WTC11 (cell line): ENCODE results near the gene CLEC7A. TPM values are rescaled to one million over a fixed set of nuclear protein-coding genes. Genes with fewer than 3 reads are reported as not detected.

Experiments
- ATAC-seq: fragments of 200-7000 bp; cut with Tn5 transposase; 2 replicates; pipeline ENCODE4 v1.10.0; 2021; ENCODE audit warnings: mild to moderate bottlenecking, moderate library complexity
- CTCF ChIA-PET: fragments of 300-600 bp; sonication (Branson Sonifier 250); formaldehyde crosslinking; loops from one replicate; lab custom pipeline; 2021; ENCODE audit warnings: antibody characterized with exemption; lab: Charles Lee
- POLR2A ChIA-PET: fragments of 350-600 bp; sonication (Branson Sonifier 250); formaldehyde crosslinking; loops from one replicate; lab custom pipeline; 2021; ENCODE audit warnings: antibody characterized with exemption; lab: Charles Lee
- DNase-seq: peaks from one replicate; pipeline ENCODE4 v3.0.0; 2021; ENCODE audit warnings: low spot score
- H3K27ac Mint-ChIP-seq: 2 replicates; pipeline ENCODE4 v1.8.0; 2021; ENCODE audit warnings: mixed read lengths
- H3K27me3 Mint-ChIP-seq: 2 replicates; pipeline ENCODE4 v1.8.0; 2021; ENCODE audit warnings: low read depth, mild to moderate bottlenecking, moderate library complexity, mixed read lengths
- H3K36me3 Mint-ChIP-seq: 2 replicates; pipeline ENCODE4 v1.8.0; 2021; ENCODE audit warnings: mixed read lengths
- H3K4me1 Mint-ChIP-seq: 2 replicates; pipeline ENCODE4 v1.8.0; 2022; ENCODE audit warnings: mixed read lengths
- H3K4me3 Mint-ChIP-seq: 2 replicates; pipeline ENCODE4 v1.8.0; 2021; ENCODE audit warnings: mild to moderate bottlenecking, moderate library complexity, mixed read lengths
- H3K9me3 Mint-ChIP-seq: 2 replicates; pipeline ENCODE4 v1.8.0; 2021; ENCODE audit warnings: mixed read lengths
- AR ChIP-seq: fragments of 250-450 bp; sonication (Bioruptor Pico); IDR thresholded peaks from 2 replicates; pipeline ENCODE4 v1.9.0; 2021; ENCODE audit warnings: mild to moderate bottlenecking
- E2F1 ChIP-seq: sonication (generic); formaldehyde crosslinking; IDR thresholded peaks from 2 replicates; pipeline ENCODE4 v1.8.0; 2022; ENCODE audit warnings: mild to moderate bottlenecking, missing genetic modification reagents
- E2F4 ChIP-seq: sonication (generic); formaldehyde crosslinking; IDR thresholded peaks from 2 replicates; pipeline ENCODE4 v1.8.1; 2022; ENCODE audit warnings: low read depth, mild to moderate bottlenecking, moderate library complexity, missing genetic modification reagents, borderline replicate concordance
- ELF4 ChIP-seq: sonication (generic); formaldehyde crosslinking; IDR thresholded peaks from 2 replicates; pipeline ENCODE4 v1.8.1; 2022; ENCODE audit warnings: low read depth, mild to moderate bottlenecking, moderate library complexity, missing genetic modification reagents
- EMX1 ChIP-seq: fragments of 250-450 bp; sonication (Bioruptor Pico); IDR thresholded peaks from 2 replicates; pipeline ENCODE4 v1.8.0; 2021; ENCODE audit warnings: mild to moderate bottlenecking
- ERG ChIP-seq: fragments of 250-450 bp; sonication (Bioruptor Pico); IDR thresholded peaks from 2 replicates; pipeline ENCODE4 v1.8.0; 2021; ENCODE audit warnings: mild to moderate bottlenecking
- ESRRA ChIP-seq: sonication (generic); formaldehyde crosslinking; IDR thresholded peaks from 2 replicates; pipeline ENCODE4 v1.8.1; 2022; ENCODE audit warnings: mild to moderate bottlenecking, missing genetic modification reagents, borderline replicate concordance
- FOXP4 ChIP-seq: sonication (generic); formaldehyde crosslinking; IDR thresholded peaks from 2 replicates; pipeline ENCODE4 v1.8.0; 2022; ENCODE audit warnings: mild to moderate bottlenecking, missing genetic modification reagents
- IRF1 ChIP-seq: sonication (generic); formaldehyde crosslinking; IDR thresholded peaks from 2 replicates; pipeline ENCODE4 v1.8.0; 2023; ENCODE audit warnings: missing genetic modification reagents
- JAZF1 ChIP-seq: fragments of 250-450 bp; sonication (Bioruptor Pico); IDR thresholded peaks from 2 replicates; pipeline ENCODE4 v1.9.0; 2021; ENCODE audit warnings: moderate library complexity, mild to moderate bottlenecking, inconsistent platforms
- KAT7 ChIP-seq: sonication (generic); formaldehyde crosslinking; IDR thresholded peaks from 2 replicates; pipeline ENCODE4 v1.8.1; 2023; ENCODE audit warnings: missing genetic modification reagents, mild to moderate bottlenecking, borderline replicate concordance
- NFATC4 ChIP-seq: fragments of 250-450 bp; sonication (Bioruptor Pico); IDR thresholded peaks from 2 replicates; pipeline ENCODE4 v1.9.0; 2021; ENCODE audit warnings: mild to moderate bottlenecking
- NFYB ChIP-seq: sonication (generic); formaldehyde crosslinking; conservative IDR thresholded peaks from 2 replicates; pipeline ENCODE4 v1.8.0; 2022; ENCODE audit warnings: low read depth, missing genetic modification reagents
- NR1H2 ChIP-seq: sonication (generic); formaldehyde crosslinking; IDR thresholded peaks from 2 replicates; pipeline ENCODE4 v1.9.0; 2021; ENCODE audit warnings: mild to moderate bottlenecking, moderate library complexity, missing genetic modification reagents
- NR3C1 ChIP-seq: sonication (generic); formaldehyde crosslinking; conservative IDR thresholded peaks from 2 replicates; pipeline ENCODE4 v1.8.1; 2023; ENCODE audit warnings: low read depth, mild to moderate bottlenecking, missing genetic modification reagents
- STAT6 ChIP-seq: sonication (generic); formaldehyde crosslinking; conservative IDR thresholded peaks from 2 replicates; pipeline ENCODE4 v1.8.1; 2023; ENCODE audit warnings: mild to moderate bottlenecking, low read depth, missing genetic modification reagents, moderate library complexity
- ZNF138 ChIP-seq: sonication (generic); formaldehyde crosslinking; conservative IDR thresholded peaks from 2 replicates; pipeline ENCODE4 v1.8.1; 2022; ENCODE audit warnings: mild to moderate bottlenecking, moderate library complexity, missing genetic modification reagents
- ZNF416 ChIP-seq: fragments of 250-450 bp; sonication (Bioruptor Pico); IDR thresholded peaks from 2 replicates; pipeline ENCODE4 v1.9.0; 2021; ENCODE audit warnings: mild to moderate bottlenecking, inconsistent platforms
- ZNF423 ChIP-seq: fragments of 250-450 bp; sonication (Bioruptor Pico); IDR thresholded peaks from 2 replicates; pipeline ENCODE4 v2.1.2; 2022; ENCODE audit warnings: mild to moderate bottlenecking, moderate library complexity
- ZNF425 ChIP-seq: fragments of 250-450 bp; sonication (Bioruptor Pico); conservative IDR thresholded peaks from 2 replicates; pipeline ENCODE4 v1.9.0; 2021; ENCODE audit warnings: mild to moderate bottlenecking
- total RNA-seq: library from RNA; stranded (reverse); gene quantifications from 3 replicates; pipeline ENCODE4 v1.2.3, GENCODE V29; 2021

Gene CLEC7A
- total RNA-seq, 1 experiment from 2014 or later: 0.48 TPM

GRCh38 chr12:10167599-10167998, 37.6 kb upstream of the CLEC7A start (continued):
- no peak for TF ChIP-seq FOXP4 (CRISPR knock-in tag)
- no peak for TF ChIP-seq STAT6
- no peak for TF ChIP-seq ZNF425
- TF ChIP-seq IRF1 (CRISPR knock-in tag): no peak
- TF ChIP-seq, all 79 proteins: peak for 0

GRCh38 chr12:10165421-10165820, 35.4 kb upstream of the CLEC7A start:
- ATAC-seq (no peak), DNase-seq (no peak)
- Mint-ChIP-seq H3K27ac (no peak overlapping the region), H3K27me3 (no peaks in the 10 kb centered on the region; the same call in 1 of the 2 replicates)
- TF ChIP-seq ZNF423 (no peak), ZNF416 (CRISPR knock-in tag) (no peak), JAZF1 (CRISPR knock-in tag) (no peak), NR1H2 (CRISPR knock-in tag) (no peak), AR (CRISPR knock-in tag) (no peak), NFYB (CRISPR knock-in tag) (no peak), ELF4 (CRISPR knock-in tag) (no peak), ZNF138 (CRISPR knock-in tag) (no peak), NR3C1 (no peak), ERG (CRISPR knock-in tag) (no peak), EMX1 (no peak), E2F1 (CRISPR knock-in tag) (no peak), E2F4 (CRISPR knock-in tag) (no peak), NFATC4 (no peak), ZNF425 (no peak), KAT7 (CRISPR knock-in tag) (no peak), ESRRA (CRISPR knock-in tag) (no peak)
- TF ChIP-seq, all 79 proteins: peak for 0
- Mint-ChIP-seq H3K36me3 (no peaks in the 10 kb centered on the region), H3K9me3 (no peaks in the 10 kb centered on the region), H3K4me3 (no peak overlapping the region), H3K4me1 (no peaks in the 10 kb centered on the region)
- POLR2A ChIA-PET: no interaction called here
- CTCF ChIA-PET: no interaction called here
